ENCODE measurements around the gene UBE4A. TPM values are rescaled to one million over a fixed set of nuclear protein-coding genes. Genes with fewer than 3 reads are reported as not detected.

The UBE4A gene
- total and polyA plus RNA-seq, 9 of the 15 experiments (the other 6 are each of a cell fraction or from before 2014, with no cell fraction given) = 13.5 to 45.2 (median 26.8) TPM

DNA sequence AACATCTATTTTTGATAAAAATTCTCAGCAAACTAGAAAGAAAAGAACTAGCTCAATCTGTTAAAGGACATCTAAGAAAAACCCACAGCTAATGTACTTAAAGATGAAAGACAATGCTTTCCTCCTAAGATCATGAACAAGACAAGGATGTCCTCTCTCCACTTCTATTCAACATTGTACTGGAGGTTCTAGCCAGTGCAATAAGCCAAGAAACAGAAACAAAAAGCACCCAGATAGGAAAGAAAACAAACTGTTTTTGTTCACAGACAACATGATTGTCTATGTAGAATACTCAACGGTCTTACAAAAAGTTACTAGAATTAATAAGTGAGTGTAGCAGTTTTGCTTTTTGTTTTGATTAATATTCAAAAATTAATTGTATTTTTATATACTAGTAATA is 24.7 kb upstream of the UBE4A start:
- BruUV-seq (replicated peaks) = no TSS peak
- ATAC-seq = no peak

DNA sequence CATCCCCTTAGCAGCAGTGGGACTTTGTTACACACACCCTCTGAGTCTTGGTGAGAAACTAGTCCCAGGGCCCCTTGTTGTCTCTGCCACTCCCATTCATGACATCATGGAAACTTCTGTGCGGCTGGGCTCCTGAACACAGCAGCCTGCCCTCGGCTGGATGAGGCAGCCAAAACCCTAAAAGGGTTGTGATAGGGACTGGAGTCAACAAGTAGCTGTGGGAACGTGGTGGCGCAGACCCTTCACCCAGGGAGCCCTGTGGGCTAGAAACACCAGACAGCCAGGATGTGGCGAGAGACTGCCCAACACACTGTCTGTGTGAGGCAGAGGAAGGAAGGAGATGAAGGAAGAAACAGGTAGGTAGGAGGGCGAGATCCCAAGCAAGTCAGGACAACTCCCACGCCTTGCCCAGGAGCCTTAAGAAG is 20.8 kb upstream of the UBE4A start:
- BruUV-seq (replicated peaks) = no TSS peak
- FAIRE-seq = peak; percentile 44
- Histone ChIP-seq H3K9me1 (ENCODE audit: control insufficient read depth, insufficient read depth, low read length) (no peaks in the 10 kb centered on the region), H3K4me2 (ENCODE audit: insufficient read depth, low read length) (peak overlapping the region; percentile 61), H3K79me2 (ENCODE audit: control insufficient read depth, insufficient read depth, low read length) (peaks cover 8% of the 10 kb centered on the region; the same call in 2 of the 3 replicates), H3K27ac (ENCODE audit: extremely low read depth, low read depth, low read length) (peak overlapping the region; percentile 10; the same call in 1 of the 3 replicates), H3K9ac (ENCODE audit: insufficient read depth in 1 of 2, low read depth in 2 of 2, low read length in 2 of 2) (peak overlapping the region; percentile 2 to 18; a peak in 2 of 4 replicates), H3K4me1 (replicated peaks in 1 of 2; ENCODE audit: control insufficient read depth in 2 of 2, insufficient read depth in 2 of 2, low read length in 2 of 2) (peaks cover 12 to 43% of the 10 kb centered on the region in 2 experiments), H4K20me1 (replicated peaks; ENCODE audit: control insufficient read depth, insufficient read depth, low read length) (no peaks in the 10 kb centered on the region), H3K9me3 (replicated peaks; ENCODE audit: control insufficient read depth, insufficient read depth, low read depth, low read length) (no peaks in the 10 kb centered on the region), H3K27me3 (ENCODE audit: control insufficient read depth in 2 of 2, insufficient read depth in 2 of 2, low read length in 2 of 2) (no peaks in the 10 kb centered on the region), H2AFZ (ENCODE audit: low read depth, low read length) (peak overlapping the region; percentile 64), H3K4me3 (no peak overlapping the region), H3K36me3 (ENCODE audit: control insufficient read depth, insufficient read depth, low read length) (no peaks in the 10 kb centered on the region)
- CTCF ChIA-PET (ENCODE audit: low intra/inter-chr PET ratio) = no interaction called here
- POLR2A ChIA-PET = interaction anchor here (0.9 kb wide), 1 partner anchor 25 kb away, joined by 3 read pairs; no protein-coding TSS in a partner anchor
- peak; percentile 78 for ATAC-seq
- 37% methylated on average over 7 of the region's 7 CpGs for WGBS (ENCODE audit: insufficient coverage, low coverage, missing lambda C conversion rate)
- intact Hi-C loops (cut with micrococcal nuclease) (no loop called here), in situ Hi-C loops (cut with MboI) (no loop called here)
- DNase-seq (ENCODE audit: extremely low read depth in 1 of 4, low spot score in 3 of 4) = peak; percentile 66 to 74 (median 68)
- TF ChIP-seq HNRNPUL1 (IDR thresholded peaks at IDR 0.05; ENCODE audit: low read length) = no peak
- TF ChIP-seq DEAF1 (CRISPR knock-in tag; IDR thresholded peaks at IDR 0.05) = no peak
- peak; percentile 92 for TF ChIP-seq ATF7 (IDR thresholded peaks at IDR 0.05)
- peak; percentile 57; the same call in 1 of the 2 replicates for TF ChIP-seq ZBTB12 (CRISPR knock-in tag; IDR thresholded peaks at IDR 0.05)
- no peak for TF ChIP-seq ZNF384 (IDR thresholded peaks at IDR 0.05; ENCODE audit: low read depth, low read length)
- 0 out of 2 replicates have a peak, but pooled peaks have one; percentile 27 for TF ChIP-seq MEF2D (tag; conservative IDR thresholded peaks at IDR 0.05; ENCODE audit: low read depth)

More for the DNA sequence above, 24.7 kb upstream of the UBE4A start:
- no peak overlapping the region for H3K27ac ChIP-seq (ENCODE audit: extremely low read depth, low read depth, low read length)
- no peaks in the 10 kb centered on the region for H3K9me3 ChIP-seq (replicated peaks; ENCODE audit: control insufficient read depth, insufficient read depth, low read depth, low read length)
- POLR2A ChIA-PET = no interaction called here
- no peak overlapping the region for H3K4me2 ChIP-seq (ENCODE audit: insufficient read depth, low read length)
- no peak overlapping the region for H3K4me3 ChIP-seq
- DNase-seq (ENCODE audit: extremely low read depth in 1 of 4, low spot score in 3 of 4) (no peak), FAIRE-seq (no peak)
- no peaks in the 10 kb centered on the region for H3K79me2 ChIP-seq (ENCODE audit: control insufficient read depth, insufficient read depth, low read length)
- no peaks in the 10 kb centered on the region for H3K27me3 ChIP-seq (ENCODE audit: control insufficient read depth in 2 of 2, insufficient read depth in 2 of 2, low read length in 2 of 2)
- intact Hi-C loops (cut with micrococcal nuclease) (no loop called here), in situ Hi-C loops (cut with MboI) (no loop called here)
- 18% methylated on average over 1 of the region's 1 CpG for WGBS (ENCODE audit: insufficient coverage, low coverage, missing lambda C conversion rate)
- H2AFZ ChIP-seq (ENCODE audit: low read depth, low read length) = no peak overlapping the region
- H3K36me3 ChIP-seq (ENCODE audit: control insufficient read depth, insufficient read depth, low read length) = no peaks in the 10 kb centered on the region
- CTCF ChIA-PET (ENCODE audit: low intra/inter-chr PET ratio) = no interaction called here
- H4K20me1 ChIP-seq (replicated peaks; ENCODE audit: control insufficient read depth, insufficient read depth, low read length) = no peaks in the 10 kb centered on the region
- no peak overlapping the region for H3K9ac ChIP-seq (ENCODE audit: insufficient read depth in 1 of 2, low read depth in 2 of 2, low read length in 2 of 2)
- no peak for TF ChIP-seq SMARCB1 (IDR thresholded peaks at IDR 0.05; ENCODE audit: insufficient read length, low read depth)
- TF ChIP-seq, protein P1, sequence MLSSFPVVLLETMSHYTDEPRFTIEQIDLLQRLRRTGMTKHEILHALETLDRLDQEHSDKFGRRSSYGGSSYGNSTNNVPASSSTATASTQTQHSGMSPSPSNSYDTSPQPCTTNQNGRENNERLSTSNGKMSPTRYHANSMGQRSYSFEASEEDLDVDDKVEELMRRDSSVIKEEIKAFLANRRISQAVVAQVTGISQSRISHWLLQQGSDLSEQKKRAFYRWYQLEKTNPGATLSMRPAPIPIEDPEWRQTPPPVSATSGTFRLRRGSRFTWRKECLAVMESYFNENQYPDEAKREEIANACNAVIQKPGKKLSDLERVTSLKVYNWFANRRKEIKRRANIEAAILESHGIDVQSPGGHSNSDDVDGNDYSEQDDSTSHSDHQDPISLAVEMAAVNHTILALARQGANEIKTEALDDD (IDR thresholded peaks at IDR 0.05) = no peak
- H3K4me1 ChIP-seq (replicated peaks in 1 of 2; ENCODE audit: control insufficient read depth in 2 of 2, insufficient read depth in 2 of 2, low read length in 2 of 2) = peaks cover 7 to 16% of the 10 kb centered on the region in 2 experiments
- no peaks in the 10 kb centered on the region for H3K9me1 ChIP-seq (ENCODE audit: control insufficient read depth, insufficient read depth, low read length)

All from K562 (cell line).